Ishikawa (cell line): ENCODE data around the gene GLP1R.

Source experiments
- CEBPB ChIP-seq: IDR thresholded peaks from 2 replicates; pipeline ENCODE4 v1.6.1; 2012
- CREB1 ChIP-seq: IDR thresholded peaks from 2 replicates; pipeline ENCODE4 v1.6.1; 2012; ENCODE audit warnings: low read depth
- EGR1 ChIP-seq: IDR thresholded peaks from 2 replicates; pipeline ENCODE4 v1.6.1; 2012
- EP300 ChIP-seq: IDR thresholded peaks from 2 replicates; pipeline ENCODE4 v1.6.1; 2012; ENCODE audit warnings: borderline replicate concordance
- FOXM1 ChIP-seq: IDR thresholded peaks from 2 replicates; pipeline ENCODE4 v1.6.1; 2012; ENCODE audit warnings: low read depth, borderline replicate concordance
- MAX ChIP-seq: IDR thresholded peaks from 2 replicates; pipeline ENCODE4 v1.6.1; 2012
- NFIC ChIP-seq: IDR thresholded peaks from 2 replicates; pipeline ENCODE4 v1.6.1; 2012
- RAD21 ChIP-seq: IDR thresholded peaks from 2 replicates; pipeline ENCODE4 v1.6.1; 2012; ENCODE audit warnings: low read depth
- REST ChIP-seq: IDR thresholded peaks from 2 replicates; pipeline ENCODE4 v1.6.1; 2012; ENCODE audit warnings: low read depth, mild to moderate bottlenecking
- TAF1 ChIP-seq: IDR thresholded peaks from 2 replicates; pipeline ENCODE4 v1.6.1; 2012; ENCODE audit warnings: low read depth, mild to moderate bottlenecking
- TCF12 ChIP-seq: IDR thresholded peaks from 2 replicates; pipeline ENCODE4 v1.6.1; 2012; ENCODE audit warnings: low read depth
- TEAD4 ChIP-seq: IDR thresholded peaks from 2 replicates; pipeline ENCODE4 v1.6.1; 2012
- USF1 ChIP-seq: IDR thresholded peaks from 2 replicates; pipeline ENCODE4 v1.6.1; 2012
- YY1 ChIP-seq: IDR thresholded peaks from 2 replicates; pipeline ENCODE4 v1.6.1; 2012; ENCODE audit warnings: low read depth
- ZBTB7A ChIP-seq: IDR thresholded peaks from 2 replicates; pipeline ENCODE4 v1.6.1; 2012; ENCODE audit warnings: low read depth

The GLP1R gene

GRCh38 chr6:39073471-39074355, 25.1 kb downstream of the GLP1R start:
- no peak for TF ChIP-seq RAD21
- no peak for TF ChIP-seq CEBPB
- no peak for TF ChIP-seq CREB1
- TF ChIP-seq USF1, result no peak
- TF ChIP-seq YY1, result no peak

- TF ChIP-seq CEBPB (no peak), MAX (no peak), EGR1 (no peak), REST (no peak), TCF12 (no peak), YY1 (no peak), CREB1 (no peak), RAD21 (no peak), EP300 (no peak), TEAD4 (no peak), NFIC (no peak), ZBTB7A (no peak)
Observed at GRCh38 chr6:39074486-39074885, 25.9 kb downstream of the GLP1R start.

GRCh38 chr6:39075010-39075686, 26.6 kb downstream of the GLP1R start:
- TF ChIP-seq FOXM1 (no peak), ZBTB7A (no peak), CEBPB (no peak), REST (no peak), YY1 (no peak), TAF1 (no peak), RAD21 (no peak), EGR1 (no peak), CREB1 (no peak), MAX (no peak), USF1 (no peak)

- TF ChIP-seq NFIC (no peak), FOXM1 (no peak), TCF12 (no peak), MAX (no peak), EGR1 (no peak), CEBPB (no peak), CREB1 (no peak), TAF1 (no peak), YY1 (no peak), RAD21 (no peak), ZBTB7A (no peak), EP300 (no peak)
Observed at GRCh38 chr6:39075807-39076622, 27.4 kb downstream of the GLP1R start.

GRCh38 chr6:39076623-39077535, 28.3 kb downstream of the GLP1R start:
- TF ChIP-seq MAX (no peak), ZBTB7A (no peak), RAD21 (no peak), REST (no peak), USF1 (no peak), TAF1 (no peak), TCF12 (no peak)
